Fibroblast of the aortic adventitia (primary cell): Measurements from ENCODE around the gene SLC2A4RG. TPM values are rescaled to one million over a fixed set of nuclear protein-coding genes. Genes with fewer than 3 reads are reported as not detected.

Source experiments
- DNase-seq: peaks from one replicate; pipeline ENCODE4 v3.0.0-alpha.2; 2010; ENCODE audit warnings: low read depth
- H3K4me3 ChIP-seq: 2 replicates; pipeline ENCODE4 v1.5.1; 2011; ENCODE audit warnings: low read depth, mild to moderate bottlenecking, control low read depth, low read length, moderate library complexity
- CTCF ChIP-seq: IDR thresholded peaks from 2 replicates; pipeline ENCODE4 v1.5.1; 2011; ENCODE audit warnings: mild to moderate bottlenecking, low read length, control low read depth, inconsistent platforms; ENCODE audit not compliant: insufficient read depth
- total RNA-seq: library from RNA; depleted of rRNA; stranded (reverse); fragments of >200 nt; gene quantifications from 2 replicates; pipeline ENCODE4 v1.2.3, GENCODE V29; 2012; ENCODE audit warnings: low replicate concordance

SLC2A4RG gene
- total RNA-seq, 1 donor = 39.2 TPM

DNA sequence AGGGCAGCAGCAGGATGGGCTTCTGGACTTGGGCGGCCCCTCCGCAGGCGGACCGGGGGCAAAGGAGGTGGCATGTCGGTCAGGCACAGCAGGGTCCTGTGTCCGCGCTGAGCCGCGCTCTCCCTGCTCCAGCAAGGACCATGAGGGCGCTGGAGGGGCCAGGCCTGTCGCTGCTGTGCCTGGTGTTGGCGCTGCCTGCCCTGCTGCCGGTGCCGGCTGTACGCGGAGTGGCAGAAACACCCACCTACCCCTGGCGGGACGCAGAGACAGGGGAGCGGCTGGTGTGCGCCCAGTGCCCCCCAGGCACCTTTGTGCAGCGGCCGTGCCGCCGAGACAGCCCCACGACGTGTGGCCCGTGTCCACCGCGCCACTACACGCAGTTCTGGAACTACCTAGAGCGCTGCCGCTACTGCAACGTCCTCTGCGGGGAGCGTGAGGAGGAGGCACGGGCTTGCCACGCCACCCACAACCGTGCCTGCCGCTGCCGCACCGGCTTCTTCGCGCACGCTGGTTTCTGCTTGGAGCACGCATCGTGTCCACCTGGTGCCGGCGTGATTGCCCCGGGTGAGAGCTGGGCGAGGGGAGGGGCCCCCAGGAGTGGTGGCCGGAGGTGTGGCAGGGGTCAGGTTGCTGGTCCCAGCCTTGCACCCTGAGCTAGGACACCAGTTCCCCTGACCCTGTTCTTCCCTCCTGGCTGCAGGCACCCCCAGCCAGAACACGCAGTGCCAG is 42.8 kb upstream of the SLC2A4RG start, which contains the start of gene TNFRSF6B:
Gene TNFRSF6B, plus strand, starts transcription at position 25 of the 729 bp plus-strand sequence. Its CDS starts 116 bp downstream, at position 141.
- DNase-seq = no peak
- TF ChIP-seq CTCF = no peak
- H3K4me3 ChIP-seq = no peak within 1 kb of the TSS

- H3K4me3 ChIP-seq = no peak overlapping the region
- no peak for TF ChIP-seq CTCF
- no peak for DNase-seq
These were observed 42.2 kb upstream of the SLC2A4RG start for GRCh38 chr20:63697357-63697867.

DNA sequence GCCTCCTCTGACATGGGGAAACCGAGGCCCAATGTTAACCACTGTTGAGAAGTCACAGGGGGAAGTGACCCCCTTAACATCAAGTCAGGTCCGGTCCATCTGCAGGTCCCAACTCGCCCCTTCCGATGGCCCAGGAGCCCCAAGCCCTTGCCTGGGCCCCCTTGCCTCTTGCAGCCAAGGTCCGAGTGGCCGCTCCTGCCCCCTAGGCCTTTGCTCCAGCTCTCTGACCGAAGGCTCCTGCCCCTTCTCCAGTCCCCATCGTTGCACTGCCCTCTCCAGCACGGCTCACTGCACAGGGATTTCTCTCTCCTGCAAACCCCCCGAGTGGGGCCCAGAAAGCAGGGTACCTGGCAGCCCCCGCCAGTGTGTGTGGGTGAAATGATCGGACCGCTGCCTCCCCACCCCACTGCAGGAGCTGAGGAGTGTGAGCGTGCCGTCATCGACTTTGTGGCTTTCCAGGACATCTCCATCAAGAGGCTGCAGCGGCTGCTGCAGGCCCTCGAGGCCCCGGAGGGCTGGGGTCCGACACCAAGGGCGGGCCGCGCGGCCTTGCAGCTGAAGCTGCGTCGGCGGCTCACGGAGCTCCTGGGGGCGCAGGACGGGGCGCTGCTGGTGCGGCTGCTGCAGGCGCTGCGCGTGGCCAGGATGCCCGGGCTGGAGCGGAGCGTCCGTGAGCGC is 41.6 kb upstream of the SLC2A4RG start:
- DNase-seq = no peak
- H3K4me3 ChIP-seq = no peak overlapping the region

DNA sequence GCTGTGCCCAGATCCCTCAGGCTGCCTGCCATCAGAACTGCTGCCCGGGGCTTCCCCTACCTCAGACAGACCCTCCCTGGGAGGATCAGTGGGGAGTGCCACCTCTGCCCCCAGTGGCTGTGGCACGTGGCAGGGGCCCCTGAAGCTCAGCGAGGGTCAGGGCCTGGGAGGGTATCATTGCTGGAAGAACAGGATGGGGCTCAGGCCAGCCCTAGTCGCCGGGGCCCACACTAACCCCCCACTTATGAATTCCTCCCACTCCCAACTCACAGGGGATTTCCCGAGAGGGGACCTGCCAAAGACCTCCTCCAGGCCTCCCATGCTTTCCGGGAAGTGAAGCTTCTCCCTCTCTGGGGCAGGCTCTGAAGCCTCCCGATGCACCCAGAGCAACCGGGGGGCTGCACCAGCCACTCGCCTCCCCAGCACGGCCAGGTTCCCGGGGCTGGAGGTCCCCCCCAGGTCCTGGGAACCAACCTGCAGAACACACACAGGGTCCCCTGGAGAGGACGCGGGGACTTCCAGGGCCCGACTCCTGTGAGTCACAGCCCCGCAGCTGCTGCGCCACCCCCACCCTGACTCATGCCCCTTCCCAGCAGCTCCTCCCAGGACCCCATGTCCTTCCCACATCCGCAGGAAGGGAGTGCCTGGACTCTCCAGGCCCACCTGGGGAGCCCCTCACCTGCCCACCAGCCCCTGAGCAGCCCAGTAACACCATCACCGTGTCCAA is 40.7 kb upstream of the SLC2A4RG start:
- H3K4me3 ChIP-seq = no peak overlapping the region
- TF ChIP-seq CTCF = no peak
- DNase-seq = peak; percentile 82

More for the DNA sequence above, 41.6 kb upstream of the SLC2A4RG start:
- no peak for TF ChIP-seq CTCF

DNA sequence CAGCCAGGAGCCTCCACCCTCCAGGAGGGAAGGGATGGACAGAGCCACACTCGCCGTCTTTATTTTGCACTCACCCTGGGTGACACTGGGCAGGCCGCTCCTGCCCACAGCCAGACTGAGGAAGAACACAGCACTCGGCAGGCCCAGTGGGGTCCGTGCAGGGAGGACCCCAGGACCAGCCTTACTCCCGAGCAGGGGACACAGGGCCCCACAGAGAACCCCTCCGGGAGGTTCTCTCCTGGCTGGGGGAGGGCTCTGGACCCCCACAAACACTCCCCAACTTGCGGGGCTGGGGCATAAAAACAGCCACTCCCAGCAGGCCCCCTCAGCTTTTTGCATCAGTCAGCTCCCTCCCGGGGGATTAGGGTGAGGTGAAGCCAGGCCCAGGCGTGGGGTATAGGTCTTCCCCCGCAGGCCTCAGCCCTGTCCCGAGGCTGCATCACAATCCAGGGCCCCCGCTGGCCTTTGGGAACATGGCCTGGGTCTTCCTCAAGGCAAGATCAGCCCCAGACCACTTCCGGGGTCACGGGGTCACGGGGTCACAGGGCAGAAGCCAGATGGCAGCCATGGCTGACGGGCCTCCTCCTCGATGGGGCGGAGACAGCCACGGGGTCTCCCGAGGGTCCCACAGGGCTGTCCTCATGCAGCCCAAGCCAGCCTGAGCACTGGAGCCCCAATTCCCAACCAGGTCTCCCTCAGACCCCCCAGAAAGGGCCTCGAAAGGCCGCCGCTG is 39.9 kb upstream of the SLC2A4RG start:
- no peak overlapping the region for H3K4me3 ChIP-seq
- no peak for TF ChIP-seq CTCF
- no peak for DNase-seq
